OCI-LY1 (cell line): Measurements from ENCODE around the gene SENP2.
"Not testable (repeated sequence)": the region's sequence is repeated elsewhere in the genome, so short reads cannot be mapped to it uniquely, and the experiment has no call there.

Experiments
- H2AFZ ChIP-seq: fragments of 200-600 bp; sonication (generic), shearing (Covaris generic); 2 replicates; pipeline ENCODE4 v1.6.0; 2014; ENCODE audit warnings: antibody characterized with exemption, mild to moderate bottlenecking, low read length
- H3F3A ChIP-seq: fragments of 200-600 bp; sonication (generic), shearing (Covaris generic); 2 replicates; pipeline ENCODE4 v1.6.0; 2014; ENCODE audit warnings: mild to moderate bottlenecking, antibody characterized with exemption, low read length, moderate library complexity; ENCODE audit not compliant: insufficient read depth
- H3K27ac ChIP-seq: fragments of 200-600 bp; sonication (generic); 2 replicates; pipeline ENCODE4 v1.5.1; 2014; ENCODE audit warnings: low read length, mixed run types, mild to moderate bottlenecking, low read depth; ENCODE audit not compliant: poor library complexity, severe bottlenecking
- H3K27me3 ChIP-seq: fragments of 200-600 bp; sonication (generic); 2 replicates; pipeline ENCODE4 v1.6.0; 2014; ENCODE audit warnings: antibody characterized with exemption, mild to moderate bottlenecking, low read length, moderate library complexity; ENCODE audit not compliant: insufficient read depth
- H3K36me3 ChIP-seq: fragments of 200-600 bp; sonication (generic); 2 replicates; pipeline ENCODE4 v1.6.1; 2014; ENCODE audit warnings: mild to moderate bottlenecking, antibody characterized with exemption, low read length, moderate library complexity, mixed read lengths; ENCODE audit not compliant: insufficient read depth
- H3K4me1 ChIP-seq: fragments of 200-600 bp; sonication (generic); 2 replicates; pipeline ENCODE4 v1.5.1; 2014; ENCODE audit warnings: mild to moderate bottlenecking, low read length, moderate library complexity; ENCODE audit not compliant: insufficient read depth, severe bottlenecking
- H3K4me2 ChIP-seq: fragments of 200-600 bp; sonication (generic), shearing (Covaris generic); 2 replicates; pipeline ENCODE4 v1.6.1; 2014; ENCODE audit warnings: low read length
- H3K4me3 ChIP-seq: fragments of 200-600 bp; sonication (generic); 2 replicates; pipeline ENCODE4 v1.5.1; 2014; ENCODE audit warnings: low read length, low read depth, mild to moderate bottlenecking, mixed read lengths; ENCODE audit not compliant: poor library complexity, severe bottlenecking
- H3K79me2 ChIP-seq: fragments of 200-600 bp; shearing (Covaris generic); 2 replicates; pipeline ENCODE4 v1.6.1; 2016; ENCODE audit warnings: mixed run types, low read length, mixed read lengths; ENCODE audit not compliant: insufficient read depth
- H3K9ac ChIP-seq: fragments of 200-600 bp; sonication (generic), shearing (Covaris generic); 2 replicates; pipeline ENCODE4 v1.6.1; 2014; ENCODE audit warnings: mild to moderate bottlenecking, low read length, mixed read lengths
- H3K9me2 ChIP-seq: fragments of 200-600 bp; sonication (generic), shearing (Covaris generic); 2 replicates; pipeline ENCODE4 v1.6.1; 2014; ENCODE audit warnings: low read depth, mild to moderate bottlenecking, low read length, mixed read lengths
- H3K9me3 ChIP-seq: fragments of 200-600 bp; shearing (Covaris generic); 2 replicates; pipeline ENCODE4 v1.6.1; 2014; ENCODE audit warnings: low read length, mixed read lengths
- H4K20me1 ChIP-seq: fragments of 200-600 bp; sonication (generic), shearing (Covaris generic); 2 replicates; pipeline ENCODE4 v1.6.0; 2016; ENCODE audit warnings: mild to moderate bottlenecking, low read length; ENCODE audit not compliant: insufficient read depth
- CTCF ChIP-seq: fragments of 200-600 bp; sonication (generic), shearing (Covaris generic); IDR thresholded peaks from 2 replicates; pipeline ENCODE4 v1.5.1; 2017; ENCODE audit warnings: mild to moderate bottlenecking, antibody characterized with exemption, low read length, moderate library complexity, mixed read lengths
- EZH2 ChIP-seq: fragments of 200-600 bp; sonication (generic), shearing (Covaris generic); IDR thresholded peaks from 2 replicates; pipeline ENCODE4 v1.8.0; 2017; ENCODE audit warnings: borderline replicate concordance, mixed run types, mild to moderate bottlenecking, antibody characterized with exemption, low read length, moderate library complexity, mixed read lengths

SENP2 gene

GRCh38 chr3:185658504-185658912 lies 72.4 kb downstream of the SENP2 start:
- Histone ChIP-seq H3K9me3 (no peaks in the 10 kb centered on the region), H3K36me3 (no peaks in the 10 kb centered on the region), H3K4me2 (no peak overlapping the region), H3K4me3 (no peak overlapping the region), H3K9me2 (no peaks in the 10 kb centered on the region), H3K27me3 (no peaks in the 10 kb centered on the region), H2AFZ (no peak overlapping the region), H3F3A (no peaks in the 10 kb centered on the region), H3K27ac (no peak overlapping the region), H4K20me1 (no peaks in the 10 kb centered on the region), H3K4me1 (no peaks in the 10 kb centered on the region), H3K79me2 (no peaks in the 10 kb centered on the region), H3K9ac (no peak overlapping the region)
- no peak for TF ChIP-seq EZH2
- TF ChIP-seq CTCF: no peak

- H3F3A ChIP-seq: no peaks in the 10 kb centered on the region
Observed at GRCh38 chr3:185658943-185659342, 72.8 kb downstream of the SENP2 start.

GRCh38 chr3:185659942-185660921 lies 74.1 kb downstream of the SENP2 start:
- TF ChIP-seq EZH2: no peak
- peak; percentile 99 for TF ChIP-seq CTCF
- Histone ChIP-seq H3K4me3 (no peak overlapping the region), H3K9ac (no peak overlapping the region), H4K20me1 (no peaks in the 10 kb centered on the region), H3K36me3 (no peaks in the 10 kb centered on the region), H3K27ac (no peak overlapping the region), H3K27me3 (no peaks in the 10 kb centered on the region), H3K4me2 (no peak overlapping the region), H3F3A (no peaks in the 10 kb centered on the region), H3K9me2 (no peaks in the 10 kb centered on the region), H2AFZ (no peak overlapping the region), H3K9me3 (no peaks in the 10 kb centered on the region), H3K79me2 (no peaks in the 10 kb centered on the region), H3K4me1 (no peaks in the 10 kb centered on the region)

More at GRCh38 chr3:185658943-185659342, 72.8 kb downstream of the SENP2 start:
- H3K9ac ChIP-seq: no peak overlapping the region
- TF ChIP-seq CTCF (no peak), EZH2 (no peak)
- H3K79me2 ChIP-seq: no peaks in the 10 kb centered on the region
- no peaks in the 10 kb centered on the region for H3K9me2 ChIP-seq
- H3K36me3 ChIP-seq: no peaks in the 10 kb centered on the region
- no peak overlapping the region for H3K4me2 ChIP-seq
- H3K27me3 ChIP-seq: no peaks in the 10 kb centered on the region
- H3K9me3 ChIP-seq: no peaks in the 10 kb centered on the region
- no peaks in the 10 kb centered on the region for H3K4me1 ChIP-seq
- no peak overlapping the region for H2AFZ ChIP-seq
- H3K4me3 ChIP-seq: no peak overlapping the region
- no peaks in the 10 kb centered on the region for H4K20me1 ChIP-seq
- no peak overlapping the region for H3K27ac ChIP-seq

- not testable (repeated sequence) for H4K20me1 ChIP-seq, H3K4me3 ChIP-seq, H3K4me1 ChIP-seq, H3F3A ChIP-seq, H3K4me2 ChIP-seq, H3K36me3 ChIP-seq, H3K27me3 ChIP-seq, H3K9ac ChIP-seq, H2AFZ ChIP-seq, H3K27ac ChIP-seq, H3K9me2 ChIP-seq, H3K79me2 ChIP-seq, H3K9me3 ChIP-seq
Observed at GRCh38 chr3:185661296-185661695, 75.2 kb downstream of the SENP2 start.
